VCaP (cell line): ENCODE results near the gene TMEM131L.
"Not testable (repeated sequence)": the region's sequence is repeated elsewhere in the genome, so short reads cannot be mapped to it uniquely, and the experiment has no call there.

Experiments used
- H3K27ac ChIP-seq: fragments of 450-650 bp; 2 replicates; pipeline ENCODE4 v1.5.1; 2017
- TF ChIP-seq, protein P1 (sequence below): fragments of 450-650 bp; conservative IDR thresholded peaks from 2 replicates; pipeline ENCODE4 v1.5.1; 2017; ENCODE audit warnings: mild to moderate bottlenecking, moderate library complexity

Gene TMEM131L

DNA sequence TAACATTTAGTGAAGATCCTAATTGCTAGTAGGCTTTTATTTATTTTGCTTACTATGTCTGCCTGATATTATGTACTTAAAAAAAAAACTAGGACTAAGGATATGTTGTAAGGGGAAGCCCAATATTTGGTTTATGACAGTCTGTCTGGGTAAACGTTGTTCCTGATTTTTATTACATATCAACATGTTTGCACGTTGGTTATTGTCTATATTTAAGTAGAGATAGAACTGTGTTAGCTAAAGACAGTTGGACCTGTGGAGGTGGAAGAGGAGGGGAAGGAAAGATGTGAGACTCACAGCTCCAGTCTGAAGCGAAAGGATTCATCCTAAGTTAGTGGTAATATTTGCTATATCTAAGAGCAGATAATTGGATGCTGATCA lies 90.3 kb downstream of the TMEM131L start:
- no peak overlapping the region; the same call in 1 of the 2 replicates for H3K27ac ChIP-seq
- TF ChIP-seq, protein P1, sequence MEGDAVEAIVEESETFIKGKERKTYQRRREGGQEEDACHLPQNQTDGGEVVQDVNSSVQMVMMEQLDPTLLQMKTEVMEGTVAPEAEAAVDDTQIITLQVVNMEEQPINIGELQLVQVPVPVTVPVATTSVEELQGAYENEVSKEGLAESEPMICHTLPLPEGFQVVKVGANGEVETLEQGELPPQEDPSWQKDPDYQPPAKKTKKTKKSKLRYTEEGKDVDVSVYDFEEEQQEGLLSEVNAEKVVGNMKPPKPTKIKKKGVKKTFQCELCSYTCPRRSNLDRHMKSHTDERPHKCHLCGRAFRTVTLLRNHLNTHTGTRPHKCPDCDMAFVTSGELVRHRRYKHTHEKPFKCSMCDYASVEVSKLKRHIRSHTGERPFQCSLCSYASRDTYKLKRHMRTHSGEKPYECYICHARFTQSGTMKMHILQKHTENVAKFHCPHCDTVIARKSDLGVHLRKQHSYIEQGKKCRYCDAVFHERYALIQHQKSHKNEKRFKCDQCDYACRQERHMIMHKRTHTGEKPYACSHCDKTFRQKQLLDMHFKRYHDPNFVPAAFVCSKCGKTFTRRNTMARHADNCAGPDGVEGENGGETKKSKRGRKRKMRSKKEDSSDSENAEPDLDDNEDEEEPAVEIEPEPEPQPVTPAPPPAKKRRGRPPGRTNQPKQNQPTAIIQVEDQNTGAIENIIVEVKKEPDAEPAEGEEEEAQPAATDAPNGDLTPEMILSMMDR: no peak

DNA sequence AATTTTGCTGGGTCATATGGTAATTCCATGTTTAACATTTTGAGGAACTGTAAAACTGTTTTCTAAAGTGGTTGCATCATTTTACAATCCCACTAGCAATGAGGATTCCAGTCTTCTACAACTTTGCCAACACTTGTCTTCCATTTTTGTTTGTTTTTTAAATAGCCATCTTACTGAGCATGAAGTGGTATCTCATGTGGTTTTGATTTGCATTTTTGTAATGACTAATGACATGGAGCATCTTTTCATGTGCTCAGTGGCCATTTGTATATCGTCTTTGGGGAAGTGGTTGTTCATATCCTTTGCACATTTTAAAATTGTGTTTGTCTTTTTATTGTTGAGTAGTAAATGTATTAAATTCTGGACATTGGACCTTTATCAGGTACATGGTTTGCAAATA lies 94.7 kb downstream of the TMEM131L start:
- no peak overlapping the region for H3K27ac ChIP-seq
- TF ChIP-seq, protein P1: no peak

DNA sequence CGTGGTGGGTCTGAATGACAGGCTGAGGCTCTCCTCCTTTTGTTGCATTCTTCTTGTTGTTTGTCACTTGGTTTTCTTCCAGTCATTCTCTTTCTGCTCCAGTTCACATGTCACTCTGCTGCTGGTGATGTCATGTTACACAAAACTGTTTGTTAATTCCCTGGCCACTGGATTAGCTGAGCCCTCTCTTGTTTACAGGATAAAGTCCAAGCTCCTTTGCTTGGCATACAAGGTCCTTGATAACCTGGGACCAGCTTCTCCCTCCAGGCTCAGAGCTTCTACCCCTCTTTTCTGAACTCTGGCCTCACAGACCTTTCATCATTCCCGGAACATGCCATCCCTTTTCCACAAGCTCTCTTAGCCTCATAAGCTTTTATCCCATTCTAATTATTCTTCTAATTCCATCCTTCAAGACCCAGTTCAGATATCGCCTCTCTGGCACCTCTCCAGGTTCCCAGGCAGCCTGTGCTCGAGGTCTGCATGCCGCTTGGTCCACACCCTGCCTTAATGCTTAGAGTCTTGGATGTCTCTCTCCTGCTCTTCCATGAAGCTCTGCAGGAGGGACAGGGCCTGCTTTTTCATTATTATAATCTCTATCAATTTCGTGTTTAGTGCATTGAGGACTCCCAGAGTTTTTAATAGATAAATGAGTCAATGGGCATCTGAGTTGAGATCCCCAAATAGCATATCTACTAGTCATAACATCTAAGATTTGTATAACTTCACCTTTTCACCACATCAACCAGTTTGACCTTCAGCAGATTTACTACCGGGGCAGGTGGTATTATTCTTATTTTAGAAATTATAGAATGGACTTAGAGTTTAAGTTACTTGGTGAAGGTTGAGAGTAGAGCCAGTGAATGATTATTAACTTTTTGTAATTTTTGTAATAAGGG lies 98.7 kb downstream of the TMEM131L start:
- TF ChIP-seq, protein P1: no peak
- peak overlapping the region; percentile 23; the same call in 1 of the 2 replicates for H3K27ac ChIP-seq

DNA sequence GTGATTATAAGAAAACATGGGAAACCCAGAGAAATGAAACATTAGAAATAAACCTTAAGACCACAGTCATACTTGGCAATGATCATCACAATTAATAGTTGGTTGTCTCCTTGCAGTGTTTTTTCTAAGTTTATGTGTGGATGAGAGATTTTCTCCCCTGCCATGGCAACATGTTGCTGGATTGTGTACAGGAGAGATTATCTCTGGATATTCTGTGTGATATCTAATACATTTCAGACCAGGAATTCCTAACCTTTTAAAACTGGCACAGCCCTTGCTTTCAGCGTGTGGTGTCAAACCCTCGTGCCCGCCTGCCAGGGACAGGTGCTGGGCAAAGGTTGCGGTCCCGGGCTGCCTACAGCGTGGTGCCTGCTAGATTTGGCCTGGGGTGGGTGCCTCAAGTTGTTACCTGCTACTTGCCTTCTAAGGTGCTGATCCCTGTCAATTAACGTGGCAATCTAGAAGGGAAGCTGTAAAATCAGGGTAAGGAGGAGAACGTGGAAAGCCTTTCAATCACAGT lies 100.5 kb downstream of the TMEM131L start:
- H3K27ac ChIP-seq: no peak overlapping the region
- TF ChIP-seq, protein P1: no peak

GRCh38 chr4:153567660-153568059 lies 101.5 kb downstream of the TMEM131L start:
- not testable (repeated sequence) for H3K27ac ChIP-seq

DNA sequence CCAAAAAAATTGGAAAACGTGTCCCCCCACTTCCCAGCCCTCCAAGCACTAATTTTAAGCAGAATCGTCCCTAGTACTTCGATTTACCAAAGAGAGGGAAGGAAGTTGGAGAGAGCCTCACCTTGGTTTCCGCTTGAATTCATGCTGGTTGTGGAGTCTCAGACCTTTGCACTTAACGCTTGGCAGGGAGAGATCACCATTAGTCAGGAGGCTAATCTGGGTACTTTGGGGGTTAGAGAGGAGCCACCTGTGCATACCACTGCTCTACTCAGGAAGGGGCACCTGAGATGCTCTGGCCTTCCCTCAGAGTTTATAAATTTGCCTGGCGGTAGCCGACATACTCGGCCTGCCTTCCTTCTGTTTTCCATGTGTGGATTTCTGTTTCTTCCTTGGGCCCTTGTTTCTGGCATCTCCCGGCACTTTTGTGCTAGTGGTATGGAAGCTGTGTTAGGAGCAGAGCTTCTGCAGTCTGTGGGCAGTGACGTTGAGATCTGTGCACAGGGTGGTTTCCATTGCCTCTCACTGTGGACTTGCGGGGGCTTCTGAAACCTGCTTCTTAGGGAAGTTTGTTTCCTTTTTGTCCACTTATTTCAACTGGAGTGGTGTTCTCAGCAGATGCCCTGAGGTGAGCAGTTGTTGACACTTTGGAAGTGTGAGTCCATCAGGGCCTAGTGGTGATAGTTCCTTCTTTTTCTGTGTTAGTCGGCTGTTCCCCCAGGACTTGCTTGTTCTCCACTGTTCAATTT lies 104.2 kb downstream of the TMEM131L start:
- TF ChIP-seq, protein P1: no peak

GRCh38 chr4:153571006-153571545 lies 104.9 kb downstream of the TMEM131L start:
- TF ChIP-seq, protein P1: no peak
- H3K27ac ChIP-seq: no peak overlapping the region

More for the DNA sequence above, 104.2 kb downstream of the TMEM131L start:
- H3K27ac ChIP-seq: no peak overlapping the region
